Prostate gland (tissue), 2 donors: ENCODE results near the gene HIPK1. TPM values are rescaled to one million over a fixed set of nuclear protein-coding genes. Genes with fewer than 3 reads are reported as not detected.
"Not testable (repeated sequence)": the region's sequence is repeated elsewhere in the genome, so short reads cannot be mapped to it uniquely, and the experiment has no call there.

Experiments
- DNase-seq: peaks from one replicate; pipeline ENCODE4 v3.0.0-alpha.2; 2019; ENCODE audit warnings: low spot score
- H3K27ac ChIP-seq, 2 donors: fragments of 200-600 bp; sonication (generic); 2 replicates each; pipeline ENCODE4 v1.5.1; 2017 to 2019
- H3K27me3 ChIP-seq: fragments of 200-600 bp; sonication (generic); replicated peaks from 2 replicates; pipeline ENCODE4 v1.5.1; 2019; ENCODE audit not compliant: insufficient read depth
- H3K36me3 ChIP-seq, 2 donors: fragments of 200-600 bp; sonication (generic); 1 replicate in 1 of 2; 2 replicates in 1 of 2; pipeline versions ENCODE4 v1.5.1 to v1.8.1; 2017 to 2019
- H3K4me1 ChIP-seq: fragments of 200-600 bp; sonication (generic); replicated peaks from 2 replicates; pipeline ENCODE4 v1.5.1; 2019
- H3K4me3 ChIP-seq, 2 donors: fragments of 200-600 bp; sonication (generic); 2 replicates each; pipeline ENCODE4 v1.5.1; 2017 to 2019
- H3K9me3 ChIP-seq: fragments of 200-600 bp; sonication (generic); 2 replicates; pipeline ENCODE4 v1.5.1; 2017
- POLR2A ChIP-seq: fragments of 450-650 bp; IDR thresholded peaks from one replicate; pipeline ENCODE4 v1.6.1; 2016; ENCODE audit warnings: antibody characterized with exemption, mild to moderate bottlenecking
- POLR2AphosphoS5 ChIP-seq: sonication (generic); formaldehyde crosslinking; IDR thresholded peaks from one replicate; pipeline ENCODE4 v1.6.1; 2017; ENCODE audit warnings: antibody characterized with exemption
- WGBS: methylation state at CpG from one replicate; pipeline ENCODE4 v1.1.5; 2018; 5-methylcytosine and 5-hydroxymethylcytosine counted together
- intact Hi-C: fragments of 100-400 bp; cut with DNase I; formaldehyde crosslinking; loops from one replicate; pipeline ENCODE4 v1.14.2; 2022
- total RNA-seq, 2 donors: library from RNA; depleted of rRNA; stranded (reverse); fragments of >200 nt; gene quantifications; one replicate each; pipeline ENCODE4 v1.1.0, GENCODE V29; 2016
- TF ChIP-seq, protein P1 (sequence below), 4 experiments: fragments of 200-600 bp in 2 of 4; fragments of 450-650 bp in 2 of 4; sonication (generic) in 2 of 4; IDR thresholded peaks; 1 replicate in 3 of 4; 2 replicates in 1 of 4; pipeline ENCODE4 v1.5.1; 2016 to 2019; ENCODE audit warnings: antibody characterized with exemption in 4 of 4, mild to moderate bottlenecking in 2 of 4, moderate library complexity in 2 of 4

The HIPK1 gene
- total RNA-seq, 2 donors from 2014 or later: 43.5 to 76.3 TPM

DNA sequence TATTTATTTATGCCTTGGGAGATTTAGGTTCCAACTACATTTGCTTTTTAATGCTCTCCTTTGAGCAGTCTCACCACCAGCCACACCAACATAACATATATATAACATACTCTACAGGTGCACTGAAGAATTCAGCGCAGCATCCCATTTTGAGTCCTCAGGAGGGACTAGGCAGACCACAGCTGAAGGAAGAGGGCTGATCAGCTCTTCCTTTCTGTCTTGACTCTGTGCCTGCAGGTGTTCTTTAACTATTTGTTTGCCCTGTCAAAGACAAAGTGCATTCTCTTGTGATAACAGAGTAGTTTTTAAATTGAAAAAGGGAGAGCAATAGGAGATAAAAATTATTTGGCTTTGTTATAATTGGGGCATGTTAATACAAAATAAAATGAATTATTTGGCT, 17.0 kb downstream of the HIPK1 start:
- peaks cover 3% of the 10 kb centered on the region for H3K4me1 ChIP-seq
- no peaks in the 10 kb centered on the region for H3K36me3 ChIP-seq
- H3K9me3 ChIP-seq: no peaks in the 10 kb centered on the region
- no peak overlapping the region for H3K4me3 ChIP-seq
- no peak for TF ChIP-seq POLR2AphosphoS5
- no peak for TF ChIP-seq POLR2A
- TF ChIP-seq, protein P1, sequence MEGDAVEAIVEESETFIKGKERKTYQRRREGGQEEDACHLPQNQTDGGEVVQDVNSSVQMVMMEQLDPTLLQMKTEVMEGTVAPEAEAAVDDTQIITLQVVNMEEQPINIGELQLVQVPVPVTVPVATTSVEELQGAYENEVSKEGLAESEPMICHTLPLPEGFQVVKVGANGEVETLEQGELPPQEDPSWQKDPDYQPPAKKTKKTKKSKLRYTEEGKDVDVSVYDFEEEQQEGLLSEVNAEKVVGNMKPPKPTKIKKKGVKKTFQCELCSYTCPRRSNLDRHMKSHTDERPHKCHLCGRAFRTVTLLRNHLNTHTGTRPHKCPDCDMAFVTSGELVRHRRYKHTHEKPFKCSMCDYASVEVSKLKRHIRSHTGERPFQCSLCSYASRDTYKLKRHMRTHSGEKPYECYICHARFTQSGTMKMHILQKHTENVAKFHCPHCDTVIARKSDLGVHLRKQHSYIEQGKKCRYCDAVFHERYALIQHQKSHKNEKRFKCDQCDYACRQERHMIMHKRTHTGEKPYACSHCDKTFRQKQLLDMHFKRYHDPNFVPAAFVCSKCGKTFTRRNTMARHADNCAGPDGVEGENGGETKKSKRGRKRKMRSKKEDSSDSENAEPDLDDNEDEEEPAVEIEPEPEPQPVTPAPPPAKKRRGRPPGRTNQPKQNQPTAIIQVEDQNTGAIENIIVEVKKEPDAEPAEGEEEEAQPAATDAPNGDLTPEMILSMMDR (IDR thresholded peaks at IDR 0.05): no peak
- no peaks in the 10 kb centered on the region for H3K27me3 ChIP-seq
- WGBS: 79% methylated on average over 1 of the region's 1 CpG
- DNase-seq: no peak
- H3K27ac ChIP-seq: no peak overlapping the region
- intact Hi-C loops: no loop called here

DNA sequence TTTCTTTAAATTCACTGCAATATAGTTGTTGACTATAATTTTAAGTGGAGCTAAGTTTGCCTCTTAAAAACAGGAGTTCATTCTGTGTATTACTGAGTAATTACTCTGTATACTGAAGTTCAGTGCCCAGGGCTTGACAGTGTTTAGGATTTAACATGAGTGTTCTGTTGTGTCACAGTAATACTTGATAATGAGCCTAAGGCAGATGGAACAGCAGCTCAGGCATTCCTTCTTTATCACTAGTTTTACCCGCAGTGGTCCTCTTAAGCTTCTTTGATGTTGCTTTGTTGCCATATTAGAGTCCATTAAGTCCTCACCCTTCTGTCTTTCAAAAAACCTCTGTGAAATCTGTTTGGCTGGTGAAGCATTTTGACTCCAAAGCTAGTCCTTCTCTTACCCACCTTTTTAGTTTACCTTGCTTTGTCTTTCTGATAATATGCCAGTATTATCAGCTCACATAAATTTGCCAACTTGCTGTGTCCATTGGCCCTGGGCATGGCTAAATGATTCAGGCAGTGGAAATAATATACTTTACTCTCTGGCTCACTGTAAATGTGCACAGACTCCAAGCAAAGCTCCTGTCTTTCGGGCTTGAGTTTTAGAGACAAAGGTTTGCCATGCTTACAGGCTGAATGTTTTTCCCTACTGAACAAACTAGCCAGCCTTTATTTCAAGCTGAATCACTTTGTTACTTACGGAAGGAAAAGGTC, 17.7 kb downstream of the HIPK1 start:
- WGBS: 23% methylated on average over 3 of the region's 3 CpGs
- TF ChIP-seq, protein P1 (IDR thresholded peaks at IDR 0.05): no peak
- TF ChIP-seq POLR2A: no peak
- TF ChIP-seq POLR2AphosphoS5: no peak
- Histone ChIP-seq H3K9me3 (no peaks in the 10 kb centered on the region), H3K4me1 (peaks cover 3% of the 10 kb centered on the region), H3K36me3 (no peaks in the 10 kb centered on the region), H3K4me3 (no peak overlapping the region), H3K27ac (no peak overlapping the region), H3K27me3 (no peaks in the 10 kb centered on the region)
- intact Hi-C loops: no loop called here
- DNase-seq: no peak

DNA sequence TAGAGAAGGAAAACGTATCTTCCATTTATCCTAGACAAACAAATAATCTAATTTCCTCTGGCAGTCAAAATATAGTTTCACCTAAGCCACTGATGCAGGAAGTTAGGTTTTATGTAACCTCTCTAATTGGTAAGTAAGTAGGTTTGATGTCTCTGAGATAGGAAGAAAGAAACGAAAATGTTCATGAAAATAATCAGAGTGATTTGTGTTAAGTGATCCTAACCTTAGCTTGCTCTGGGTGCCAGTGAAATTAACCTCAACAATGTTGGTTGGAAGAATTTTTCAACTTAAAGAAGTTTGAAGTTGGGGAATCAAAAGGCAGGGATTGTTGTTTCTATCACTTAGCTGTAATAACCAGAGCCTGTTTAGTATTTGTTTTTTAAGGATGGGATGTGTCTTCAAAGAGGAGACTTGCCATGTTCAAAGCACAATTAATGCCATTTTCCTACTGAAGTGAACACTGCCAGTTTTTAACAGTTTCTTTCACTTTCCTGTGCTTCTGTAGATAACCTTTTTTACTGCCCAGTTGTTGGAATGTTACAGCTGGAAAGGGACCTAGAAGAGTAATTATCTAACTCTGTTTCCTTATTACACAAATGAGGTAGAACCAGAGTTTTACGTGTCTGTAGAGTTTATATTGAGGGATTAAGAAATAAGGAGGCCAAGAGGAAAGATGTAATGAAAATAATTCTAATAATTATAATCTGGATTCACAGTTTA, 18.4 kb downstream of the HIPK1 start:
- 4% methylated on average over 3 of the region's 3 CpGs for WGBS
- no peak overlapping the region for H3K27ac ChIP-seq
- DNase-seq: no peak
- intact Hi-C loops: no loop called here
- no peak overlapping the region for H3K4me3 ChIP-seq
- no peaks in the 10 kb centered on the region for H3K27me3 ChIP-seq
- H3K9me3 ChIP-seq: no peaks in the 10 kb centered on the region
- no peaks in the 10 kb centered on the region for H3K36me3 ChIP-seq
- peaks cover 3% of the 10 kb centered on the region for H3K4me1 ChIP-seq
- TF ChIP-seq POLR2AphosphoS5 (no peak), POLR2A (no peak)
- TF ChIP-seq, protein P1 (IDR thresholded peaks at IDR 0.05): no peak

DNA sequence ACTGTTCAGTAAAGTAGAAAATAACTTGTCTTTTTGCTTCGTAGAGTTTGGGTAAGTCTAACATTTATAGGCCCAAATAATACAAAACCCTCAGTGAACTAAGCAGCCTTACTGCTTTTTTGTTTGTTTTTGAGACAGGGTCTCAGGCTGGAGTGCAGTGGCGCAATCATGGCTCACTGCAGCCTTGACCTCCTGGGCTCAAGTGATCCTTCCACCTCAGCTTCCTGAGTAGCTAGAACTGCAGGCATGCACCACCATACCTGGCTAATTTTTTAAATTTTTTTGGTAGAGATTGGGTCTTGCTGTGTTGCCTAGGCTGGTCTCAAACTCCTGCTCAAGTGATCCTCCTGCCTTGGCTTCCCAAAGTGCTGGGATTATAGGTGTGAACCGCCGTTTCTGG, 19.0 kb downstream of the HIPK1 start:
- intact Hi-C loops, H3K9me3 ChIP-seq, DNase-seq, H3K36me3 ChIP-seq, H3K27ac ChIP-seq, H3K4me3 ChIP-seq, H3K4me1 ChIP-seq, H3K27me3 ChIP-seq: not testable (repeated sequence)
- WGBS: 56% methylated on average over 4 of the region's 4 CpGs

DNA sequence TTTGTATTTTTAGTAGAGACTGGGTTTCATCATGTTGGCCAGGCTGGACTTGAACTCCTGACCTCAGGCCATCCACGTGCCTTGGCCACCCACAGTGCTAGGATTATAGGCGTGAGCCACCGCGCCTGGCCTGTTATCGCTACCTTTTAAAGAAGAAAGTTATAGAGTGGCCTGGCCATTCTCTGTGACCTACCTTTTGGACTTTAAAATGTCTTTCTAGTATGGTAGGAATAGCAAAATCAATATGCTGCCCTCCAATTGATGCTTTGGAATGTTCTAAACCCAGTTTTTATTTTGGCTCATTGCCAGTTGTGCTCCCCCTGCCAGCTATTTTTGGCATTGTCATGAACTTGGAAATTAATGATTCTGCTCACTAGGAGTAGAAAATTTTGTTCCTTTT, 19.9 kb downstream of the HIPK1 start:
- DNase-seq: no peak
- no peak overlapping the region for H3K27ac ChIP-seq
- intact Hi-C loops: no loop called here

More for the DNA sequence above, 19.9 kb downstream of the HIPK1 start:
- H3K36me3 ChIP-seq: no peaks in the 10 kb centered on the region
- no peak for TF ChIP-seq POLR2A
- TF ChIP-seq POLR2AphosphoS5: no peak
- TF ChIP-seq, protein P1 (IDR thresholded peaks at IDR 0.05): peak in 1 of 4 experiments; percentile 23
- peaks cover 3% of the 10 kb centered on the region for H3K4me1 ChIP-seq
- no peak overlapping the region for H3K4me3 ChIP-seq
- H3K9me3 ChIP-seq: no peaks in the 10 kb centered on the region
- 81% methylated on average over 5 of the region's 5 CpGs for WGBS
- H3K27me3 ChIP-seq: no peaks in the 10 kb centered on the region
